AG08395 (cell line): ENCODE data around the gene ATG9A.
A peak's percentile ranks its signal among the peaks of the same experiment; 100 is the strongest.

ENCODE experiments used
- DNase-seq: peaks from one replicate; pipeline ENCODE4 v3.0.0; 2012; ENCODE audit warnings: mixed read lengths, low spot score

Gene ATG9A

DNA sequence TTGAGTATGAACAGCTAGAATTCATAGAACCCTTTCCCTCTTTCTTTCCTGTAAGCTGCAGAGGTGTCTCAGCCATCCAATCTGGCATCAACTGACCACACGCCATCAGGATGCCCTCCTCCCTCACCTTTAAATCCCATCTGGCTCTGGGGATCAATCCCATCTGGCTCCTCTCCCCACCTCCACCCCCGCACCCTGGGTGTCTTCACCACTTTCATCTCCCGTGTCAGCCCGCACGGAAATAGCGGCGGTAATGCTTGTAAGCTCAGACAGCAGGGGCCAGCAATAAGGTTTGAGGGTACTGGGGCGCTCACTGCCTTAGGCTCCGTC, 23.1 kb upstream of the ATG9A start:
- DNase-seq: no peak

DNA sequence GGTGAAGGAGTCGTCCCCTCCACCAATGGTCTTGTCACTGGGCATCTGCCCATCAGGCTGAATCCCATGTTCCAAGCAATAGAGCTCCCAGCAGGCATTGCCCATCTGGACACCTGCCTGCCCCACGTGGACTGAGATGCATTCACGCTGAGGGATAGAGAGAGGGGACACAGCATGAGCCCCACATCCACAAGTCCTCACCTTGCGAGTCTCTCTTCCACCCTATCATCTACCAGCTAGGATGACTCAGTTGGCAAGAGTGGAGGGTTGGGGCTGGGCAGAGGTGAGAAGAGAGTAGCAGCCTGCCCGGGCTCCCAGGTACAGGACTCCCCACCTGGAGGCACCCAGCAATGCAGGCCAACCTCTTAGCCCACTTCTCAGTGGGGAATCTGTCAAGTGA, 22.6 kb upstream of the ATG9A start:
- no peak for DNase-seq

DNA sequence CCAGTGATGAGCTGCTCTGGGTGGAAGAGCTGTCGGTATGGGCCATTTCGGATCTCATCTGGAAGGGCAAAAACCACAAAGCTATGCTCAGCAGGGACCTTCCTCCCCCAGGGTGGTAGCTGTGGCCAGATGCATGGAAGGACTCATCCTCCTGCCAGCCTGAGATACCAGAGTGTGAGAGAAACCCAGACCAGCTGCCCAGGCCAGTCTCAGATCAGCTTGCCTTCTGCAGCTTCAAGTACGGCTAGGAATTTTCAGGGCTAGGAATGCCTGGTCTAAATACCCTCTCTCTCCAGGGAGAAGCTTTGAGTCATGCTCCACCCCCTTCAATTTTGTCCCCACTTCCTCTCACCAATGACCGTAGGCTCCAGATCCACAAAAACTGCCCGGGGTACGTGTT, 22.2 kb upstream of the ATG9A start:
- peak; percentile 7 for DNase-seq

DNA sequence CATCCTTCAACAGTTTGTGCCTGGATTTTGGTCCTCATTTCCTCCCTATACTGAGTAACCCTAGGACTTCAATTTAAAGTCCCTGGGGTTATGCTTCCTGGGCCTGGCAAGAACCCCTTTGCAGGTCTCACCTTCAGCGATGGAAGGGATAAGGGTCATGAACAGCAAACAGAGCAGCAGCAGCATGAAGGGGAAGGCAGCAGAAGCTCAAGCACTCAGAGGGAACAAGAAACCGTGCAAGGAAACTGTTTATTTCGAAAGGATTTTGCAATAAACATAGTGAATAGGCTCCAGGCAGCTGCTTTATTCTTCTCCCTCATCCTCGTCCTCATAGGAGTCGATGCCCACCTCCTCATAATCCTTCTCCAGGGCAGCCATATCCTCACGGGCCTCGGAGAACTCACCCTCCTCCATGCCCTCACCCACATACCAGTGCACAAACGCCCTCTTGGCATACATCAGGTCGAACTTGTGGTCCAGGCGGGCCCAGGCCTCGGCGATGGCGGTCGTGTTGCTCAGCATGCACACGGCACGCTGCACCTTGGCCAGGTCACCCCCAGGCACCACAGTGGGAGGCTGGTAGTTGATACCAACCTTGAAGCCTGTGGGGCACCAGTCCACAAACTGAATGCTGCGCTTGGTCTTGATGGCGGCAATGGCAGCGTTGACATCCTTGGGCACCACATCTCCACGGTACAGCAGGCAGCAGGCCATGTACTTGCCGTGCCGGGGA, 20.8 kb upstream of the ATG9A start:
- no peak for DNase-seq

DNA sequence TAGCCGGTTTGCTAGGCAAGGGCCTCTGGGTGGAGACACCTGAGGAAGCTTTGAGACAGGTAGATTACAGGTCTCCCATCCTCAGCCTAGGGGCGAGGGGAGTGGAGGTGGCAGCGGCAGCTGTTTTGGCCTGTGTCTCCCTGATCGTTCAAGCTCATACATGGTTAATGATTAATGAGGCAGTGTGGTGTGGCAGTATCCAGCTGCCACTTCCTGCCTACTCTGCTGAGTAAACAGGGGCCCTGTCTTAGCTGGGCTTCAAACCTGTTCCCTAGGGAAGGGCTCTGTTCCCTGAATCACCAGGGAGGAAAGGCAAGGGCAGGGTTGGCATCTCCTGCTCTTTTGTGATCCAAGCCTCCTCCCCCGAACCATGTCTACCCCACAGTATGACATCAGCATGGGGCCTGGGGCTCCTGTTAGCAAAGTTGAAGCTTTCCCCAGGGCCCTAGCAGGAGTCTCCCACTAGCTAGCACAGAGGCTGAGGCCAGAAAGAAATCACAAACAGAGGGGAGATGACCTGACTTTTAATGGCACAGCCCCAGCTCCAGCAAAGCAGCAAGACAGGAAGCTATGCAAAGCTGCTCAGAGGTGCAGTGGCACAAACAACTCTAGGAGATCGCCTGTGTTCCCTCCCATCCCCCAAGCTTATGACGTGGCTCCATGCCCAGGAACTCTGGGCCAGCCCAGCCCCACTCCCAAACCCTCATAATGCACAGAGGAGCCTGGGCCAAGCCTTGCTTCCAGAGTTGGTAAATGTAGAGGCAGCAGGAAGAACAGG, 20.0 kb upstream of the ATG9A start:
- DNase-seq: peak; percentile 68

DNA sequence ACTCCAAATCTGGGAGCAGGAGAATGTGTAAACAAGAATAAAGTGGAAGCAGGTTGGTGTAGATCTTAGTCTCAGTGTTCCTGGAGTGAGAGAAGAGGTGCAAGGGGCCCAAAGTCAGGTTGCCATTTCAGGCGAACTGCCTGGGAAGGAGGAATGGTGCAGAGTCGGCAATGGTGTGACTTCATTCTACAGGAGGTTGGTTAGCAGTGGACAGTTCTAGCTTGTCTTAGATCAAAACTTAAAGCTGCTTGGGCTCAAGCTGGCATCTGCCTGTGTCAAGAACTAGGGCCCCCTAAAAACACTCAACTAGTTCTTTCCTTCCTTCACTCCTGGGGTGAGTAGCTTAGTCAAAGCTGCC, 19.4 kb upstream of the ATG9A start:
- DNase-seq: no peak

DNA sequence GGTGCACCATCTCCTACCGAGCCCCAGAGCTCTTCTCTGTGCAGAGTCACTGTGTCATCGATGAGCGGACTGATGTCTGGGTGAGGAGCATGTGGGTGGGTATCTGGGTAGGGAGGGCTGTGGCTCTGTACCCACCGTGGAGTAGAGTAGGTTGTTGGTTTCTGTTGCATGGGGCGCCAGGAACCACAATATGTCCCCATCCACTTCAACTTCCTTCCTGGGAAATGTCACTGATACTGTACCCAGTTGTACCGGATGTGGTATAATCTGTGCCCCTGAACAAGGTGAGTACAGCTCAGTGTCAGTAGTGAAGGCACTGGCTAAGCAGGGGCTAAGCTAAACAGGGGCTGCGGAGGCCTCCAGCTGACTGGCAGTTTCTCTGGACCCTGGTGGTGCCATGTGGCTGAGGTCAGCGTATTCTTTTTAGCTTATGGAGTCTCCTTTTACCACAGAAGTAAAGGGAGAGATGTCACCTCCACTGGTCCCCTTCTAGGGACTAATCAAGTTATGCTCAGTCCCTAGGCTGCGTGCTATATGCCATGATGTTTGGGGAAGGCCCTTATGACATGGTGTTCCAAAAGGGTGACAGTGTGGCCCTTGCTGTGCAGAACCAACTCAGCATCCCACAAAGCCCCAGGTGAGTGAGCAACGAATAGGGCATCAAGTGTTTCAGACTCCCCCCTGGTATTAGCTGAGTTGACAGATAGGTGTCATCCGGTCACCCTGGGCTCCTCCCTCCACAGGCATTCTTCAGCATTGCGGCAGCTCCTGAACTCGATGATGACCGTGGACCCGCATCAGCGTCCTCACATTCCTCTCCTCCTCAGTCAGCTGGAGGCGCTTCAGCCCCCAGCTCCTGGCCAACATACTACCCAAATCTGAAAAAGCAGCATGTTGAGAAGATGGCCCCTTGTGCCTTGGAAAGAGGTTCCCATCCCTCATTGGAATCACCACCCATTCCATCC, 18.5 kb upstream of the ATG9A start:
- DNase-seq: no peak

DNA sequence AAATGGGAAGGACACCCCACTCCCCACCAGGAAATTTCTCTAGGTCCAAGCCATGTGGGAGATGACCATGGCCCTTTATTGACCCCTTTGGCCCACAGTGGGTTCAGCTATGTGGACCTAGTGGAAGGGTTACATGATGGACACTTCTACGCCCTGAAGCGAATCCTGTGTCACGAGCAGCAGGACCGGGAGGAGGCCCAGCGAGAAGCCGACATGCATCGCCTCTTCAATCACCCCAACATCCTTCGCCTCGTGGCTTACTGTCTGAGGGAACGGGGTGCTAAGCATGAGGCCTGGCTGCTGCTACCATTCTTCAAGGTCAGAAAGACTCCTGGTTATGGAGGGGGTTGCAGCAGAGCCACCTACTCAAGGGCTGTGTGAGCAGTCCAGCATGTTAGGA, 17.1 kb upstream of the ATG9A start:
- no peak for DNase-seq

DNA sequence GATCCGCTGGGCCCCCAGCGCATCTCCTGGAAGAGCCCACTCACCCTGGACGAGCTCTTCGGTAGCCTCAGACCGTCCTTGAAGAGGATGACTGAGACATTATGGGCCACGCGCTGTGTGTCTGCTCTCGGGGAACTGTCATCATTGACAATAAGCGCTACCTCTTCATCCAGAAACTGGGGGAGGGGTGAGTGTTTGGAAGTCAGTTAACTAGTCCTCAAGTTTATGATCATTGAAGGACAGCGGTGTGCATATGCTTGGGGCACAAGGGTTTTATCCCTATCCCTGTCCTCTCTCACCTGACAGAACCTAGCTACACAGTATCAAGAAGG, 16.4 kb upstream of the ATG9A start:
- DNase-seq: no peak

DNA sequence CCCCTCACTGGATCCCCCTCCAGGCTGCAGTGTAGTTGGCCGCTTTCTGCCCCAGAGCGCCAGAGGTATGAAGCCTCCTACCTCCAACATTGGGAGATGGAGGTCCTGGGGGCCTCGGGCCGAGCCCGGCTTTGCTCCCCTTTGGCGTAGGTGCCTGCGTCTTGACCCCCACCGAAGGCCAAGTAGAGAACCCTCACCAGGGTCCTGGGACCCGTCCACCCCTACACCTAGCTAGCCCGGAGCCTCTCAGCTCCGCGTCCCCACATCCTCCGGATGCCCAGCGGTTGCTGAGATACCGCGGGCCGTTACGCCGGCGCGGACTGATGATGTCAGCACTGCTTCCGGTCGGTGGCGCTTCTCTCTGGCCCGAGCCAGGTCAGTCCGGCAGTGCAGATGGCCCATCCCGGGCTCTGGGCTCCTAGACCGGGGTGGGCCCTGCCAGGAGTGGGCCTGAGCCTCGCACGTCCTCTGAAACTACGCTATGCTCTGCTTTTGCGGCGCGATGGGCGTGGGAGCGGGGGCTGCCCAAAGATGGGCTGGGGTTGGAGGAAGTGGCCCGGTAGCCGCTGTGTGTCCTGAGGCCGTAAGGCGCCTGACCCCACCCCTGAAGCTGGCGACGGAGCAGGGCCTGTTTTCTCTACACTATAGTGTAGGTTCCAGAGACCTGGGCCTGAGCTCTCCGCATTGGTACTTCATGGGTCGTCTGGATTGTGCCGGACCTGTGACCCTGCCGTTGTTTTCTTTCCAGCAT, 15.9 kb upstream of the ATG9A start, which contains the start of the genes GLB1L and STK16:
TSS of gene GLB1L (minus strand) at position 297 of the 751 bp plus-strand sequence. CDS start 1,871 bp downstream, outside the sequence.
TSS of gene STK16 (plus strand) at position 332 of the 751 bp plus-strand sequence. CDS start 521 bp downstream, outside the sequence.
- DNase-seq: peak; percentile 97

DNA sequence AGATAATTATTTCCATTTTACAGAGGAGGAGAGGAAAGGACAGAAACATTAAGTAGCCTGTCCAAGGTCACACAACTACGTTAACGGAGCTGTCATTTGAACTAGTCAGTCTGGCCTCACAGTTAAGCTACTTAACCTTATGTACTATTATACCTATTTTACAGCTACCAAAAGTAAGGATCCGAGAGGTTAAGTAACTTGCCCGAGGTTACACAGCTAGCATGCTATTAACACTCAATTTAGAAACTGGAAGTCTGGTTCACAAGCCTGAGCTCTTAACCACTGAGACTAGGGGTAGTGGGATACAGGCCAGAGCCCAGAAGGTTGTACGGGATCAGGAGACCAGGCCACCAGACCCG, 15.3 kb upstream of the ATG9A start:
- DNase-seq: no peak

DNA sequence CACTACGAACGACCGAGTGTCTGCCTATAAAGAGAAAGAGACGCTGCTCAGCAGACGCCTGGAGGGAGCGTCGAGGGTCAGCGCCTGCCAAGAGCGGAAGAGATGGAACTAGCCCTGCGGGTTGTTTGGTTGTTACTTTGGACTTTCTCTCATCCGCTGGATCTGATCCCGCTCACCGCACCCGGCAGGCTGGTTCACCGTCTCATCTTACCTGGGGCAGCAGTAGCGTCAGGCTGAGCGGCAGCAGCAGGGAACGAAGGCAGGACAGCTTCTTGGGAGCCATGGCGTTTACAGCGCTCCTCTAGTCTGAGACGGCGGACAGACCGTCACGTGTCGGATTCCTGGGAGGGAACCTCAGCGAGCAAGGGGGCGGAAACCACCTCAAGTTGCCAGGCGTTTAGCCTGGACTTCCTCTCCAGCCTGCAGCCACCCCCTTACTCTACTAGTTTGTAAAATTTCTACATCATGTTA, 13.9 kb upstream of the ATG9A start:
- DNase-seq: no peak

DNA sequence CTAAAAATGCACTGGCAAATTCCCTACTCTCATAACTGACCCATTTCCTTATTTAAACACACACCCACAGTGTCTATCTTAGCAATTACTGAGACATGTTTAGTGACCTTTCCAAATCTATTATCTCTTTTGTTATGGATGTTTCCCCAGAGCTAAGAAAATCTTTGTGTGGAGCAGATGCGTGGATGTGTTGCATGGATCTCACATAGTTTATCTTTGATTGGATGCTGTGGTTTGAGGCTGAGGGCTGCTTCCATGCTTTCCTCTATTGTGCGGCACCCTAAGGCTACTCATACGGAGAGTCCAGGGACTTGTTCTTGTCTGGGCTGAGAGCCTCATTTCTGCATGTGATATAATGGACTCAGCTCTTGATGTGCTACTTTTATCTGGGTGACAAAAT, 4.9 kb upstream of the ATG9A start:
- no peak for DNase-seq

DNA sequence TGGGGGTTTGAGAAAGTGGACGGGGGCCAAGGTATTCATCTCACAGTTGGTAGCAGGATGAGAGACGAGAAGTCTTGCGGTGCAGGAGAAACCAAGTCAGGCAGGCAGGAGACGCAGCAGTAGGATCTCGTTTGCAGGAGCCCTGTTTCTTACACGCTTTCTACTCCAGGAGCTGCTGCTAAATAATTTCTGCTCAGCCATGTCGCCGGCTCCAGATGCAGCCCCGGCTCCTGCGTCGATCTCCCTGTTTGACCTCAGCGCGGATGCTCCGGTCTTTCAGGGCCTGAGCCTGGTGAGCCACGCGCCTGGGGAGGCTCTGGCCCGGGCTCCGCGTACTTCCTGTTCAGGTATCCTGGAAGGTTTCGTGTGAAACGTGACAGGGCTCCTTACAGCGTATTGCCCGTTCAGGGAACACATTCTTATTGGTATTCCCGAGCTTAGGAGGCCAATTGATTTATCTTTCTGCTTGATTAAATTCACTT, 664 bp upstream of the ATG9A start:
- DNase-seq: peak; percentile 41

DNA sequence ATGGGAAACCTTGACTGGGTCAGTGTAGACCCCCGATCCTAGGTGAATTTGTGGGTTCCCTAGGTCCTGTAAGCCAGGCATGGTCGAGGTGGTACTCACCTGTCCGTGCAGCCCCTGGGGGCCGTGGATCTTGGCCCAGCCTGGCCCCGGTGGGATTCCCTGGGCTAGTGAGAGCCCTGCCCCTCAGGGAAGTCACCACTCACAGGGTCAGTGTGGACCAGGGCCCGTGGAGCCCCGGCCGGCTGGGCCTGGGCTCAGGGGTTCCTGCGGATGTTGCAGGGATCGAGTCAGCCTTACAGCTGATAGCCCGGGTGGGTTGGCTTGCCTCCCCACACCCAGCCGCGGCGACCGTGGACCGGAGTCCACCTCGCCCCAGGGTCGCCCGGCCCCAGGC, 528 bp downstream of the ATG9A start:
- no peak for DNase-seq

DNA sequence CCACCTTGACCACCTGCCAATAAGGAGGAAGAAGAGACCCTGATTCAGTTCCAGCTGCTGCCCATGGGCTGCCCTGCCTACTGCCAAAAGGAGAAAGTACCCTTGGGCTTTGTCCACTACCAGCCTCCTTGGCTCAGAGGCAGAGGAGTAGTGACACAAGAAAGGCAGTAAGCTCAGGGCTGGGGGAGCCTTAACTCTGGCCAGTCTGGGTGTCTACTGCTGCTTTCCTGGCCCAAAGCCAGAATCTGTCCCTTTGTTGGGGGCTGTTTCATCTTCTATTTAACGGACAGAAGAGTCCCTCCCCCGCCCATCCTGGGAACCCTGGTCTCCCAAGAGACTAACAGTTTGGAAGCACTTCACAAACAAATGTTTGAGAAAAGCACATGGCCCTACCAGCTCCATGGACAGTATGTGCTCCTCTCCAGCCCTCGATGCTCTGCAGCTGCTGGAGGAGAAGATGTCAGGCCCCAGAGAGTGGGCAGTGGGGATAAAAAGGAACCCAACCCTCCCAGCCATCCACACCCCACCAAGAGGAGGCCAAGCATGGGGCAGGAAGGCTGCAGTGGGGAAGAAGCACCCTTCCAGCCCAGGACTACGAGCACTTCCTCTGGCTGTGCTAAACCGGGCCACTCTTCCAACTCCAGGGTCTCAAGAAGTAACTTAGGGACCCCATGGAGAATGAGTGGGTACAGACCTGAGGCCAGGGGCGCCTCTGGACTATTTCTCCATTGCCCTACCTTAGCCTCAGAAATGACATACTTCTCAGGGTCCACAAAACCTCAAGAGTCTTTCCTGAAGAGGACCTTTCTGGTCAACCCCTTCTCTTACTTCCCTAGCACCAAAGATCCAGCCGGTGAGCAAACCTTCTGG, 1.2 kb downstream of the ATG9A start:
- peak; percentile 13 for DNase-seq

DNA sequence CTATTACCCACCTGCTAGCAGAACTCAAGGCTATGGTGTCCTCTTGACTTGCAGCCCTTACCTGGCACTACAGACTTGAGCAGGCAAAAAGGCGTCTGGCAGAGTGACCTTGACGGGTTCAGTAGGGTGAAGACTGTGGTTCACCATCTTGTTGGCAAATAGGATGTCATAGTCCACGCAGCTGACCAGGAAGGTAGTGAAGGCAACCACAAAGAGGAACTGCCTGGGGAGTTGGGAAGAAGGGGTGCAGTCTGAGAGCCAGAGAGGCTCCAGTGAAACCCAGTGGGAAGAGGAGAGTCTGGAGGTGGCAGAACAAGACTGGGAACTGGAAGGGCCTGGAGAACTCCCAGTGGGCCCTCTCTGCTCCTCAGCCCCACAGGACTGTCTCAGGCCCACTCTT, 4.1 kb downstream of the ATG9A start:
- no peak for DNase-seq

DNA sequence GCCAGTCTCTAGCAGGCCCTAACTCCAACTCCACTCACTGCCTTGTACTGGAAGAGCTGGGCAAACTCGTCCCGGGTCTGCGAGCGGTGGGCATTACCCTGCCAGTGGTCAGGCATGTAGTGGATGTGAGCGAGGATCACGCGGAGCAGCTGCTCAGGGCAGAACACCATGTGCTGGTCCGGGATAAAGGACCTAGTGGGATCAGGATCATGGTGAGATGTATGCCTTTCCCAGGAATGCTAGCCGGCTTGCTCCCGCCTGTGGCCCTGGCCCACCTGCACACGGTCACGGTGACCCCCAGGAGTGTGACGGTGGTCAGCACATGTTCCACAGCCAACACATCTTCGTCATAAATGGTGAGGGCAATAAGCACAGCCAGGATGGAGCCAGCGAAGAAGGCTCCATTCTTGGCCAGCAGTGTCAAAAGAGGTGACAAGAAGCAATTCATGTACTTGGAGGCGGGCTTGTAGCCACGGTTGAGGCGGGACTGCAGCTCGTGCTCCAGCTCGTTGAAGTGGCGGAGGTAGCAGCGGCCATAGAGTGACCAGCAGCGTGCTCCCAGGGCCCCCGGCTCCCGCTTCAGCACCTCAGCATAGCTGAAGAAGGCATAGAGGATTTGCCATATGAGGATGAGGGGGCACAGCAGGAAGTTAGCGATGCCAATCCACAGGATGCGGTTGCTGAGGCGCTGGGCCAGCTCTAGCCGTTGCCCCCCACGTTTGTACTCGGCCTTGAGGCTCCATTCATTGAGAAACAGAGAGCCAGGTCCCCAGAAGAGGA, 5.4 kb downstream of the ATG9A start:
- no peak for DNase-seq

DNA sequence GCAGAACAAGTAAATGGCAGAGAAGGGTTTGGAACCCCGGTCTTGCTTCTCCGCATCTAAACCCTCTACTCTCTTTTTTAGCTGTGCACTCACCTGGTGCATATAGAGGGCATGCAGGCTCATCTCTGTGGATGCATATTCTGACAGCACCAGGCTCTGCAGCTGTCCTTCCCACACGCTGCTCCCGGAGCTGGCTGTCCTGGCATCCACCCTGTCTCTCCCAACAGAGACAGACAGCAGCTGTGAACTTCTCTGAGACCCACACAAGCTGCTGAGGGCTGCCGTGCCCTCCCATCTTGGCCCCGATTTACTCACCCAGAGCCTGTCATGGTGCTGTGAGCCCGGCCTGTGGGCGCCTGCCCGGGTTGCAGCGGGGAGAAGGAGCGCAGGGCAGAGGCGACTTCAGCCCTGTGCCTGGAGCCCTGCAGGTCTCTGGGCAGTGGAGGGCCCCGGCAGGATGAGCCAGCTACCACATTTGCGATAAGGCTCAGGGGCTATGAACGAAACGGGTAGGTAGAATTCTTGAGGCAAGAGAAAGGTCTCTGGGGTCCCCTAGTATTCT, 7.4 kb downstream of the ATG9A start:
- DNase-seq: no peak
